GM18520 (cell line): Measurements from ENCODE around the gene SCN4A.
"Not testable (repeated sequence)": the region's sequence is repeated elsewhere in the genome, so short reads cannot be mapped to it uniquely, and the experiment has no call there.

Experiments
- ATAC-seq: cut with Tn5 transposase; IDR thresholded peaks from one replicate; pipeline ENCODE4 v1.9.1; 2021; ENCODE audit not compliant: unreplicated experiment

Gene SCN4A

DNA sequence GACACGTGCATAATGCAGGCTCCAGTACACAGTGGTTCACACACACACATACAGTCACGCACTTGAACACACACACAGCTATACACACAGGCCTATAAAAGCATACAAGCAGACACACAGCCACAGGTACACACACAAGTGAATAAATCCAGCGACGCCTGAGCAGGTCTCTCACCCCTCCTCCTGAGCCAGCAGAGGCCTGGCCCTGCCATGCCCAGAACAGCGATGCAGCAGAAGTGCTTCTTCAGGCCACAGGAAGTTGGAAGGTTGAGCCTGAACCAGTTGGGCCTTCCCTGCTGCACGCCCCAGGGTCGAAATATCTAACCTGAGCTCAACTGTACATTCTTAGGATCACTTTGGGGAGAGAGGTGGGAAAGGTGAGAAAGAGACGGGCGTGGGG lies 33.3 kb downstream of the SCN4A start:
- ATAC-seq: no peak

DNA sequence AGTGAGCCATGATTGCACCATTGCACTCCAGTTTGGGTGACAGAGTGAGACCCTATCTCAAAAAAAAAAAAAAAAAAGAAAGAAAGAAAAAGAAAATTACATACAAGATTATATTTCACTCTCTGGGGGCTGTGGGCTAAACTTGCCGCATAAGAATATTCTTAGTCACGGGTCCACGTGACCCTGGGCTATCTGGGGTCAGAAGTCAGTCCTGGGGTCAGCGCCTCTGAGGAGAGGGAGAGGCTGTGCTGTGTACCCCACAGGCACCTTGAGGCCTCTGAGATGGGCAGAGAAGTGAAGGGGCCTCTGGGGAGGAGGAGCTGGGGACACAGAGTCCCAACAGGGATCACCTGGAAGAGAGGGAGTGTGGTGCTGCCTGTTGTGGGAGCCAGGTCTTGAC lies 34.8 kb downstream of the SCN4A start:
- no peak for ATAC-seq

GRCh38 chr17:63937319-63937718 lies 35.4 kb downstream of the SCN4A start:
- no peak for ATAC-seq

- ATAC-seq: no peak
Measured at GRCh38 chr17:63934183-63935112, 38.3 kb downstream of the SCN4A start.

DNA sequence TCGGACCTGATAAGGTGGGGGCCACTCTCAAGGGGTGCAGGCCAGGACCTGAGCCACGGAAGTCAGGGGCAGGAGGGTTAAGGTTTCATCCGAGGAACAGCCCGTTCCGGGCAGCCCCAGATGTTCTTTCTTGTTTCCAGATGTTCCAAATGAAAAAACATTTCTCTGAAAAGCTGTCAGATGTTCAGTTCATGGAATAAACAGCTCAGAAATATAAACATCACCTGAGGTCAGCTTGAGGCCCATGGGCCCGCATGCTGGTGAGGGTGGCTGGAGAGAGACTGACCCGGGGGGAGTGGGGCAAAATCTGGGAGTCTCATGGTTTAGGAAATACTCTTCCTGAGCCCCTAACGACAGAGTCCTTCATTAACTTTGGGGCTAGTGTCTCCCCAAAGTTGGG lies 39.1 kb downstream of the SCN4A start:
- no peak for ATAC-seq

DNA sequence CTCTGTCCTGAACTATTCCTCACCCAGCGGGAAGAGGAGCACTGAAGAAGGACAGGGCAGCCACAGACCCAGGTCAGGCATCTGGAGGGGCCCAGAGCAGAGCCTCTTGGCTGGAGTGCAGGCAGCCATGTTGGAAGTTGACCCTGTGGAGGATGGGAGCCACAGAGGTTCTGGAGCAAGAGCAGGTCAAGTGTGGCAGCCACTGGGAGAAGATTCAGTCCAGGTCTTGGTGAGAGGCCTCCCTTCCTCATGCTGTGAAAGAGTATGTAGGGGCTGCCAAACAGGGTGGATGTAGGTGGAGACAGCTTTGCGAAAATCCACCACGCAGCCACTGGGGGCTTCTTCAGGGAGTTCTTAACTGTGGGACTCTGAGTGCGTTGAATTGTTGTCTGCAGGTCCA lies 40.0 kb downstream of the SCN4A start:
- ATAC-seq: no peak

DNA sequence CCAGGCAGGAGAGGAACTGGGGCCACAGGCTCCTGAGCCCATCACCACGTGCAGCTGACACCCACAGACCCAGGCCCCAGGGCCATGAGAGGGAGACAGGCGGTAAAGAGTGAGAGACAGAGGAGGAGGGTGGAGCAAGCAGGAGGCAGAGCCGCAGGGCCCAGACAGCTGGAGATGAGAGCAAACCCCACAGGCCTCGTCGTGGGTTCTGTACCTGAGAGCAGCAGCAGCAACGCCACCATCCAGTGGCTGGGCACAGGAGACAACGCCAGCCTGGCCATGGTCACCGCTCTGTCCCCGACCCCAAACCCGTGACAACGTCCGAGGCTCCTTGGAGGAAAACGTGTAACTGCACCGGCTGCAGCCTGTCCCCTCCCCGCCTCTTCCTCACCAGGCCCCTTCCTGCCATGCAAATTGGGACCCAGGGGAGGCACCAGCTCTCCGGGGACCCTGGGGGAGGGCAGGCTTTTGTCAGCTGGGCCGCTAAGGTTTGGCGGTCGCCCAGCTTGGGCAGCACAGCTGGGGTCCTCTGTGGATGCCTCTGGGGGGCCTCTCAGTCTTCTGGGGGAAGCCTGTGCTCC lies 40.6 kb downstream of the SCN4A start, which contains the start of gene CD79B:
CD79B (minus strand) TSS at position 351 of the 581 bp plus-strand sequence; CDS start at position 281, 70 bp downstream.
- peak; percentile 52 for ATAC-seq

GRCh38 chr17:63930951-63931575 lies 41.7 kb downstream of the SCN4A start:
- ATAC-seq: peak; percentile 35

GRCh38 chr17:63929860-63930766 lies 42.6 kb downstream of the SCN4A start:
- no peak for ATAC-seq

DNA sequence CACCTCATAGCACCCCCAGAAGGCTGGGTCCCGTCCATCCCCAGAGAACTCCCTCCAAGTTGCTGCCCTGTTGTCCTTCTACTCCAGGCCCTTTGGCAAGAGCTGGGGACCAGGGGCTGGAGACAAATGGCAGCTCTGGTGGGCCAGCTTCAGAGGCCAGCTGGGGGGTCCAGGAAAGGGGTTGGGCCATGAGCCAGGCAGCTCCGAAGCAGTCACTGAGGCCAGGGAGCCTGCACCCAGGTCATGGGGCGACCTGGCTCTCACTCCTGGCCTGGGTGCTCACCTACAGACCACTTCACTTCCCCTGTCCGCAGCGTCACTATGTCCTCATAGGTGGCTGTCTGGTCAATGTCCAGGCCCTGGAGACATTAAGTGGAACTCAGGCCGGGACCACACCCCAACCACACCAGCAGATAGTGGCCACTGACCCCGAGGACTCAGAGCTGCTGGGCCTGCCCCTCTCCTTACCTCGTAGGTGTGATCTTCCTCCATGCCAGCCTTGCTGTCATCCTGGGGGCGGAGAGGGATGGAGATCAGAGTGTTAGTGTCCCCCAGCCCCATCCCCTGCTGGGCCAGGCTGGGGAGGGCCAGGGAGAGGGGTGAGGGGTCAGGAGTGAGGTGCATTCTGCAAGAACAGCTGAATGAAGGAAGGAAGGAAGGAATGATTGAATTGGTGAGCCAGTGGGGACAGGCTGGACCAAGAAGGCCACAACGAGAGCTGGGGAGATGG lies 43.6 kb downstream of the SCN4A start:
- ATAC-seq: no peak

GRCh38 chr17:63928172-63928666 lies 44.5 kb downstream of the SCN4A start:
- no peak for ATAC-seq

GRCh38 chr17:63927464-63928171 lies 45.1 kb downstream of the SCN4A start:
- ATAC-seq: no peak

DNA sequence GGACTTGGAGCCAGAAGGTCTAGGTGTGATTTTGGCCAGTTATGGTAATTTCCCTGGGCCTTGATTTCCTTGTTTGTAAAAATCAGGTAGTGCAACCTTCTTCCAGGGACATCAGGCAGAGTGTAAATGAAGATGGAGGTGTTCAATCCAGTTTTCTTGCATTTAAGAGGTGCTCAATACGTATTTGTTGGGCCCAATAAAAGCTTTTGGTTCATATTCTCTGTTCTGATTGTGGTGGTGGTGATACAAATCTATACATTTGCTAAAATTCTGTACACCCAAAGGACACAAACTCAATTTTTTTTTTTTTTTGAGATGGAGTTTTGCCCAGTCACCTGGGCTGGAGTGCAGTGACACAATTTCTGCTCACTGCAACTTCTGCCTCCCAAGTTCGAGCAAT lies 46.6 kb downstream of the SCN4A start:
- ATAC-seq: no peak

- no peak for ATAC-seq
Measured at GRCh38 chr17:63925615-63926014, 47.1 kb downstream of the SCN4A start.

DNA sequence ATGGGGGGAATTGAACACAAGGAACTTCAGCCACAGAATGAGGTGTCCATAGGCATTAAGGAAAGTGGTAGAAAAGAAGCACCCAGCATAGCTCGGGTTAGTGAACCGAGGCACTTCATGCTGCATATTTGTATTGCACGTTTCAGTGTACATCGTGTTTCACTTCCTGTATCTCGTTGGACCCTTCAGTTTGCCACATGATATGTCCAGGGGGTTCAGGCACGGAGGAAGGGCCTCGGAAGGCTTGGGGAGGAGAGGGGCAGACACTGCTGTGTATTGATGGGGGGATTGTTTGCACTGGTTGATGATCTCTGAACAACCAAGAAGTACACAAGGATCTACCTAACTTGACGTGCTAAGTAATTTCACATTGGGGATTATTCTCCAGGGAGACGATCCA lies 50.3 kb downstream of the SCN4A start:
- not testable (repeated sequence) for ATAC-seq

DNA sequence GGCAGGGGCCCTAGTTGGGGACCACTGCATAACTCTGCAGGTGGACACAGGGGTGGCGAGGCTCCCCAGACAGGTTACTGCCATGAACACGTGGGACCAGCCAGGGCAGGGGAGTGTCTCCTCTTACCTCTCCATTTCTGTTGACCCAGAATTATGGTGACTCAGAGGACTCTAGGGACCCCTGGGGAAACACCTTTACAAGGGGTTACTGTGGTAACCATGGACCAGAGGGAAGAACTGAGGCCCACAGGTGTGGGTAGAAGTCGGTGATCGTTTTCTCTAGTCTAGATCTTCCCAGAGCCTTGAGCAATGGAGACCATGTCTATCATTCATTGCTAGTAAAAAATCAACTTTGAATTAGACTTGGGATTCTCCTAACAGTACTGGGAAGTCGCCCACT lies 51.9 kb downstream of the SCN4A start:
- ATAC-seq: not testable (repeated sequence)

DNA sequence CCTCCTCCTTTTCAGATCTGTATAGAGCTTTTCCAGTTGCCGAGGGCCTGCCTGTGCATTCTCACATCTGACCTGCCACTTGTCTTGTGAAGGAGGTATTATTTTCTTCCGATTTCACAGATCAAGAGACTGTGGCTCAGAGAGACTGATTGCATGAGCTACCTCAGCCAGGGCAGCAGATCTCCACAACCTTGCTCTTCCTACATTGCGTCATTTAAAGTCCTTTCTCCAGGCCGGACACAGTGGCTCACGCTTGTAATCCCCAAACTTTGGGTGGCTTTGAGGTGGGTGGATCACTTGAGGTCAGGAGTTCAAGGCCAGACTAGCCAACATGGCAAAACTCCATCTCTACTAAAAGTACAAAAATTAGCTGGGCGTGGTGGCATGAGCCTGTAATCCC lies 52.7 kb downstream of the SCN4A start:
- not testable (repeated sequence) for ATAC-seq

DNA sequence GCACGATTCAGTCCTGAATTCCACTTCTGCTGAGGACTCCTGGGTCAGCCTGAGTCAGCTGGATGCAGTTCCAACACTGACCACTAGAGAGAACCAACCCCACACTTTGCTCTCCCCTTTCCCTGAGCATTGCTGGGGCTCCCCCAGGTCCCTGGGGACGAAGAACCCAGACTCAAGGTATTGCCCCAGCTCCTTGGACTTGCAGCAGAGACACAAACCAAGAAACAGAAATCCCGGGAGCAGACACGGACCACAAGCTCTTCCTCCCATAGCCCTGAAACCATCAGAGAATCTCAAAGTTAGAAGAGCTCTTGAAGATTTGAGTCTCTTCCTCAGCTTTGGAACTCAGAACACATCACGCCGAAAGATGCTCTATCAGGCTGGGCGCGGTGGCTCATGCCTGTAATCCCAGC lies 53.4 kb downstream of the SCN4A start:
- no peak for ATAC-seq

DNA sequence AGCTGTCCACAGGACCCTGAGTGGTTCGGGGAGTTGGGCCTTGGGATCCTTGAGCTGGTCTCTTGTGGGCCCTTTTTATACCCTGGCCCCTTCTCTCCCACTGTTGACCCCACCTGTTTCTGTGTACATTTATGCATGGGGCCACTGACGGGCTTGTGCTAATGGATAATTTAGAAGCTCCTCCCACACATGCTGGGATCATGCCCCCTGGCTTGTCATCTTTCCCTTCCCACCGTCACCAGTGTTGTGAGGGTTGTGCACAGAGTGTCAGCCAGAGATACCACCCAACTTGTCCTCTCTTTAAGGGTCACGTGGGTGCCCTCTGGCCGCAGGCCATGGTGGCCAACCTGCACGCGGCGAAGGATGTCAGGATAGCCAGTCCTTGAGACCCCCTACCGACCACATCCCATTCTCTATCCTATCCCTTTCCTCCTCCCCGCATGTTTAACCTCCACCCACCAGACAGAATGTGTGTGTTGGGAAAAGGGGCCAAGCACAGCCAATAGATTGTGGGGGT lies 53.9 kb downstream of the SCN4A start, which contains the start of gene GH1:
GH1 (minus strand) TSS at position 51 of the 517 bp plus-strand sequence. CDS start 63 bp downstream, outside the sequence.
- ATAC-seq: not testable (repeated sequence)
